8988T (cell line): ENCODE measurements around the gene ZNF584.
"Not testable (repeated sequence)": the region's sequence is repeated elsewhere in the genome, so short reads cannot be mapped to it uniquely, and the experiment has no call there.

Experiments used
- DNase-seq: peaks from one replicate; pipeline ENCODE4 v3.0.0; 2011

ZNF584 gene

GRCh38 chr19:58408152-58409009 lies at the start of gene ZNF584:
TSS of gene ZNF584 (plus strand) at chr19:58408649. CDS start at chr19:58409148, 499 bp downstream.
- DNase-seq, result peak; percentile 74

- peak; percentile 57 for DNase-seq
Observed at GRCh38 chr19:58361900-58362271, 46.6 kb upstream of the ZNF584 start.

- peak; percentile 98 for DNase-seq
Observed at GRCh38 chr19:58362272-58362994, 46.0 kb upstream of the ZNF584 start, which contains the start of gene ZNF497. TSS of gene ZNF497 (minus strand) at chr19:58362751. CDS start at chr19:58357635, 5,116 bp downstream.

DNA sequence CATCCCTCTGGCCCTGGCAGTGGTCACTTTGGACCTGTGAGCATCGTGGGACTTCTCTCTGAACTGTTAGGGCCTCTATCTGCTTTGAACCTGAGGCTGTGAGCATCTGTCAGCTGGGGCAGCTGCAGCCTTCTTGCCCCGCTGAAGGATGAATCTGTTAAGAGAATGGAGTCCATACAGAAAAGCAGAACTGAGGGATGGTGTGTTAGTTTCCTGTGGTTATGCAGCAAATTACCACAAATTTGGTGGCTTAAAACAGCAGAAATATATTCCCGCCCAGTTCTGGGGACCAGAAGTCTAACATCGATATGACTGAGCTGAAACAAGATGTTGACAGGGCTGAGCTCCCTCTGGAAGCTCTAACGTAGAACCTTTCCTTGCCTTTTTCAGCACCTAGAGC lies 44.3 kb upstream of the ZNF584 start:
- no peak for DNase-seq

GRCh38 chr19:58366585-58367430 lies 41.6 kb upstream of the ZNF584 start:
- DNase-seq, result no peak

DNA sequence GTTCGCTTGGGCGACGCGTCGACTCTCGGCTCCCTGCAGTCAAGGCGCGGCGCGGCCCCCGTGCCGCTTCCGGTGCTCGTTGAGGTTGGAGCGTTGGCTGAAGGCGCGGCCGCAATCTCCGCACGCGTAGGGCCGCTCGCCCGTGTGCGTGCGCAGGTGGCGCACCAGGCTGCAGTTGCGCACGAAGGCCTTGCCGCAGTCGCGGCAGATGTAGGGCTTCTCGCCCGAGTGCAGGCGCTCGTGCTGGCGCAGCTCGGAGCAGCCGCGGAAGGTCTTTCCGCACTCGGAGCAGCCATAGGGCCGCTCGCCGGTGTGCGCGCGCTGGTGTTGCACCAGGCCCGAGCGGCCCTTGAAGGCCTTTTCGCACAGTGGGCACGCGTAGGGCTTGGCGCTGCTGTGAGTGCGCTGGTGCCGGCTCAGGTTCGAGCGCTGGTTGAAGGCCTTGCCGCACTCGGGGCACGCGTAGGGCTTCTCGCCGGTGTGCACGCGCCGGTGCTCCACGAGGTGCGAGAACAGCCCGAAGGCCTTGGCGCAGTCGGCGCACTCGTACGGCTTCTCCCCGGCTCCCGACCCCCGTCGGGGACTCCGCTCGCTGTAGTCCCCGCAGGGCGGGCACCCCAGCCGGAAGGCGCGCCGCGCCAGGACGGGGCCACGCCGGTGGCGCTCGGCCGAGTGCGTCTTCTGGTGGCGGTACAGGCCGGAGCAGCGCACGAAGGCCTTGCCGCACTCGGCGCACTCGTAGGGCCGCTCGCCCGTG lies 40.6 kb upstream of the ZNF584 start:
- DNase-seq, result no peak

DNA sequence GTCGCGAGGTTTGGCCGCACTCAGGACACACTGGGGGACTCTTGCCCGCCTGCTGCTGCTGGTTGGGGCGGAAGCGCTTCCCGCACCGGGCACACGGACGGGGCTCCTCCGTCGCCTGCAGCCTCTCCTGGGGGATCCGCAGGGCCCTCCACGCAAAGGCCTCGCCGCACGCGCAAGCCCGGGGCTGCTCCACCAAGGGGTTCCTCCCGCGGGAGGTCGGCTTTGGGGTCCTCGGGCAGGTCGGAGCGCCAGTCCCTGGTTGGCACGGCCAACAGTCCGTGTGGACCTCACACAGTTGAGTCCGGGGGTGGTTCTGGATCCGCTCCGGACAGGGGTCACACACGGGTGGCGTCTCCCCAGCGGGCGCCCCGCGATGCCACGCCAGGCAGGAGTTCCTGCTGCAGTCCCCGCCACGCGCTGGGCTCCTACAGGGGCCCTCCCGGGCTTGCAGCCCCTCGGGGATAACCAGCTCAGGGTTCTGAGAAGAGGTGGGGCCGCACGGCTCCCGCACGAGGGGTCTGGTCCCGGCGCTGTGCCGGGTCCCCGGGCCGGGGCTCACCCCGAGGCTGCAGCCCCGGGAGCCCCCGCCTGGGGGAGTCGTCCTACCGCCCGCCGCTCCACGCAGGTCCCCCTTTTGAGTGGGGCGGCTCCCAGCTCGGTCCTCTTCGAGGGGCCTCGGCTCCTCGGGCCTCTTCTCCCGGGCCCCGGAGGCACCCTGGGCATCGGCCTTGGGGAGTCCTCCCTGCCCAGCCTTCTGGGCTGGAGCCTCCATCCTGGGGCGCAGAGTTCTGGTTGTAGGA lies 39.7 kb upstream of the ZNF584 start:
- no peak for DNase-seq

DNA sequence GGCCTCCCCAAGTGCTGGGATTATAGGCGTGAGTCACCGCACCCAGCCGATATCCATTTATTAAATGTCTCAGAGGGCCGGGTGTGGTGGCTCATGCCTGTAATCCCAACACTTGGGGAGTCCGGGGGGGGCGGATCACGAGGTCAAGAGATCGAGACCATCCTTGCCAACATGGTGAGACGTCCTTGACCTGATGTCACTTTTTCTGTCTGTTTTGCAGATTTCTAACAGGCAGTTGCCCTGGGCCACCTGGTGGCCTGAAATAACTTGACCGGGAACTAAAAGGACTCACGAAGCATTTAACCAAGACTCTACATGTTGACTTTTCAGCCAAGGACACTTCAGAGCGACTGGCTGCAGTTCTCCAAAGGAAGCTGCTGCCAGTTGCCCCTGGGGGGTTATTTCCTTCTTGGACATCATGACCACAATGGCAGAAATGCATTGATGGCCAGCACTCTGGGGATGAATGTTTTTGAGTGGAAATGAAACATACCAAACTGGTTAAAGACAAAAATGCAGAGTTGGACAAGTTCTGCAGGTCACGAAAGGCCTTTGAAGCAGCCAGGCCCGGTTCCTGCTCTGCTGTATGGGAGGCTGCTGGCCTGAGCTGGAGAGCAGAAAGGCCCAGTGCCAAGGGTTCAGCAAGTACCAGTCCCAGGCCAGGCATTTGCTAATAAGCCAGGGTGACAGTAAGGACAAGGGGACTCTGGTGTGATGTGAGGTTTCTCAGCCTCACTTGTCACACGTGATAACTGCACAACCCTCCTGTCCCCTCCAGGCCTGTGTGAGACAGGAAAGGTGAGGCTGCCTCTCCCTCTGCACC lies 35.9 kb upstream of the ZNF584 start:
- DNase-seq, result no peak

GRCh38 chr19:58374200-58374599 lies 34.2 kb upstream of the ZNF584 start:
- DNase-seq, result no peak

DNA sequence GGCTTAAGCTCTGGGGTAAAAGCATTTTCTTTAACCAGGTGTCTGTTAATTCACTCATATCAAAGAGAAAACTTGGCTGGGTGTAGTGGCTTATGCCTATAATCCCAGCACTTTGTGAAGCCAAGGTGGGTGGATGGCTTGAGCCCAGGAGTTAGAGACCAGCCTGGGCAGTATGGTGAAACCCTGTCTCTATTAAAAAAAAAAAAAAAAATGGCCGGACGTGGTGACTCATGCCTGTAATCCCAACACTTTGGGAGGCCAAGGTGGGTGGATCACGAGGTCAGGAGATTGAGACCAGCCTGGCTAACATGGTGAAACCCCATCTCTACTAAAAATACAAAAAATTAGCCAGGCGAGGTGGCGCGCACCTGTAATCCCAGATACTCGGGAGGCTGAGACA lies 31.7 kb upstream of the ZNF584 start:
- DNase-seq, result not testable (repeated sequence)

DNA sequence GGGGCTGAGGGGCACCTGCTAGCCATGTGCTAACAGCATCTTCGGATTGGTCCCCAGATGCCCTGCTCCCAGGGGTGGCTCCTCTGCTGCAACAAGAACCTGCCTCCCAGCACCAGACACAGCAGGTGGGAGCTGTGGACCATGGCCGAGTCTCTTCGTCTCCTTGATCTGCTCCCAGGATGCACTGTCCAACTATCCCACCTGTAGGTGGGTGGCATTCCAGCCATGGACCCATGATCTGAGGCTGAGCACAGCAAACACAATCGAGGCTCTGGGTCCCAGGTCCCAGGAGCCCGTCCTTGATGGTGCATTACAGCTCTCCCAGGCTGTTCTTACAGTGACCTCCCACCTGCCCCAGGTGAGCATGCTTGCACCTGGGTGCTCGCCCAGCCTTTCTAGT lies 29.2 kb upstream of the ZNF584 start:
- no peak for DNase-seq

DNA sequence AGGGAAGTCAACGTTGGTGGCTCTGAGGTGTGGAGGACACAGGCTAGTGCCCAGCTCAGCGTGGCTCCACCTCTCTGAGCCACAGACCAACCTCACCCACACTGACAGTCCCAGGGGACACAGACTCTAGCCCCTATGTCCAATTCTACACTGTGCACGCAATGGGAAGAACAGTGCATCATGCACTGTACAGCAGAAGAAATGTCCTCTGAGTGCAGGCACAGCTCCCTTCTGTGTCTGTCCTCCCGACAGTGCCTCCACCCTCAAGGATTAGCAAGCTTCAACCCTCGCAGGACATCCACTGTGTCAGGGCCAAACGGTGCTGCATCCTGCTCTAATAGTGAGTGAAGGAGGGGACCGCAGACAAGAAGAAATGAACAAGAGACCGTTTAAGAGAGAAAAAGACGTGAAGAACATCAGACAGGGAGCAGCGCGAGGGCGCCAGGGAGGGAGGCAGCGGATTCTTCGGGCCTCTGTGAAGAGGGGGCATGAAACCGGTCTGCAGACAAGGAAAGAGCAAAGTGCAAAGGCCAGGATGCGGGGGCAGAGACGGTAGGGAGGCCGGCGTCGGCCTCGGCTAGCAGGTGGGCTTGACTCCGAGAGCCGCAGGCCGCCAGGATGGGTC lies 28.3 kb upstream of the ZNF584 start:
- DNase-seq, result no peak

DNA sequence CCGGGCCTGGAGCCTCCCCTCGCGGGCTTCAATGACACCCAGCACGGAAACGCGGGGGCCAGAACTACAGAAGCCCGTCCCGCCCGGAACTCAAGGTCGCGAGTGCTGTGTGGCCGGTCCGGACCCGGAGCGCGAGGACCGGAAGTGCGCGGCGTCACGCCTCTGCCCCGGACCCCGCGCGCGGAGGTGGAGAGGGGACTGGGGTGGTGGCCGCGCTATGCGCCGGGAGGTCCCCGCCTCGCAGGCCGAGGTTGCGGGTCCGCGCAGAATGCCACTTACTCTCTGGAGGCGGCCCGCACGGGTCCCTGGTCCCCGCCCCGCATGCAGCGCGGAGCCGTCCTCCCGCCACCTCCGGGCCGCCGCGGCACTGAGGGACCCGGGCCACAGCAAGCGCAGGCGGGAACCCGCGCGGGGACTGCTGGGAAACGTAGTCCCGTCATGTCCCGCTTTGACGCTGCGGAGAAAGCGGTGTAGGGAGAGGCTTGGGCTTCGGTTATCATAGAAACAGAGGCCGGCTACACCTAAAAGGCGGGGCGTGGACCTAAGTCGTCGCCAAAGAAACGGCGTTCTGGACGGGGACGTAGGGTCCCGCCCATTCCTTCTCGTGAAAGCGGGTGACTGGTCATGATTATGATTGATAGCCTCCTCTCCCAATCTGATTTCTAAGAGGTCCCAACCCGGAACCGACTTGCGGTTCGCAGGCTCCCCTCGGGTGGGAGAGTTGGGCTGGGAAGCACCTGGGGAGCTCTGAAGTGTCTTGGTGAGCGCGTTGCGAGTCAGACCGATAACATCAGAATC lies 27.6 kb upstream of the ZNF584 start, which contains the start of gene ZNF837:
ZNF837 (minus strand) TSS at position 369 of the 798 bp plus-strand sequence. CDS start 11,698 bp downstream, outside the sequence.
- peak; percentile 87 for DNase-seq

DNA sequence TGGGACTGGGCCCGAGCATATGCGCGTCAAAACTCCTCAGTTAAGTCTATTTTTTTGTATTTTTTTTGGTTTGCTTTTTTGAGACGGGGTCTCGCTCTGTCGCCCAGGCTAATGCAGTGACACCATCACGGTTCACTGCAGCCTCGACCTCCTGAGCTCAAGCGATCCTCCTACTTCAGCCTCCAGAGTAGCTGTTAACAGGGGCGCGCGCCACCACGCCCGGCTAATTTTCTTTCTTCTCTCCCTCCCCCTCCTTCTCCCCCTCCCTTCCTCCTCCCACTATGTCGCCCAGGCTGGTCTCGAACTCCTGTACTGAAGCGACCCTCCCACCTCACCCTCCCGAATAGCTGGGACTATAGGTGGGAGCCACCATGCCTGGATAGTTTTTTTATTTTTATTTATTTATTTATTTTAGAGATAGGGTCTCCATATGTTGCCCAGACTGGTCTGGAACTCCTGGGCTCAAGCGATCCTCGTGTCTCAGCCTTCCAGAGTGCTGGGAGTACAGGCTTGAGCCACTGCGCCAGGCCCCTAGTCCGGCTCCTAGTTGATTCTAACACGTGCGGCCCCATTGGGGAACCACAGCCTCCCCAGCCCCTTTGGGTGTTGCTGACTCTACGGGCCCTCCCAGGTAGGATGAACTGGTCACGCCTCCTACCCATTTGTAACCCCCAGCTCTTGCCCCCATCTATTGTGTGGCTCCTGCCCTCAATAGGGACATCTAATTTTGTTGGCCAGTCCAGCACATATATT lies 26.8 kb upstream of the ZNF584 start:
- DNase-seq, result no peak

GRCh38 chr19:58382997-58383603 lies 25.3 kb upstream of the ZNF584 start:
- DNase-seq, result no peak

DNA sequence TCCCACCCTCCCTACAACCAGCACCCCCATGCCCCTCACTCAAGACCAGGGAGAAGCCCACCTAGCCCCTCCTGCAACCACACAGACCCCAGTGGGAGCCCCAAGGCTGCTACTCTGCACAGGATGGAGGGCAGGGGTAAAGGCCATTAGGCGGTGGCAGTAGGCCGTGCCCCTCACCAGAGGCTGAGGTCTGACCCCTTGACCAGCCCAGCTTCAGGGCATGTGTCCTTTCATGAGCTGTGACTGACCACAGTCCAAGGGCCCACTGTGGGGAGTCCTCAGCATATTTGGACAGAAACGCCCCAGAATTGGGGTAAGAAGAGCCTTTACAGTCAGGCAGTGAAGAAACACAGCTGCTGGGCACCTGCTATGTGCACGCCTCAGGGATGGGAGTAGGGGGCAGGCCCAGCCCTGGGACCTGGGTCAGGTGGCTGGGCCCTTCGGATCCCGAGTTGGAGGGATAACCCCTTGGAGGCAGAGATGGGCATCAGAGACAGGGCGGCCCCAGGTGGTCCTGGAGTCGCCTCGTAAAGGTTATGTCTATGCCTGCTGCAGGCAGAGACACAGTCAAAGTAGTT lies 23.0 kb upstream of the ZNF584 start:
- no peak for DNase-seq

DNA sequence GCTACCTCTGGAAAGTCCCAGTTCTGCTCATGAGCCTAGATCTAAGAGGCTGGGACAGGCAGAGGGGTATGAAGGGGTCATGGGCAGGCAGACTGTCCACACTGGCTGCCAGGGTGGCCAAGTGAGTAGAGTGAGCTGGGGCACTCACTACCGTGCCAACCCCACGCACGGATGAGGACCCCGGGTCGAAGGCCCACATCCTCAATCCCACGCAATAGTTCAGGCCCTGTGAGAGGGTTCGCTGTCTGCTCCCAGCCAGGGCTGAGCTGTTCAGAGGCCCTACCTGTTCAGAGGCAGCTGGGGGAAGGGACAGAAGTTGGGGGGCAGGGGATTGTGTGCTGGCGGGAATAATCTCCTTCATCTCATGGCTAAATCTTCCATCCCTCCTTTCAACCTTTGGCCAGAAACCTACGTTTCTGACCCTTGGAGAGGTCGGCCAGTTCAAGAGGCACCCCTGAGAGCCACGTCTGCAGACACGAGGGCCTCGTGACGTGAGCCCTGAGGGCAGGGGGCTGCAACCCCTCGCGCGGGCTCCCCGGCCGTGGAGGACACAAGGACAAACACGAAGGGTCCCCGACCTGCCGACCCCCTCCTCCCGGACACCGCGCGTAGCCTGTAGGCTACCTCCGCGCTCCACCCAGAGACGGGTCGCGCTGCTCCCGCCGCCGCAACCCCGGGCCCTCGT lies 22.4 kb upstream of the ZNF584 start:
- no peak for DNase-seq
